ENCODE data around the gene LRPAP1. TPM values are rescaled to one million over a fixed set of nuclear protein-coding genes. Genes with fewer than 3 reads are reported as not detected.

Gene LRPAP1
- total RNA-seq, 5 donors from 2014 or later (not counting 1 experiment from before 2014, with no cell fraction given) = 81.2 to 88.4 (median 81.9) TPM

DNA sequence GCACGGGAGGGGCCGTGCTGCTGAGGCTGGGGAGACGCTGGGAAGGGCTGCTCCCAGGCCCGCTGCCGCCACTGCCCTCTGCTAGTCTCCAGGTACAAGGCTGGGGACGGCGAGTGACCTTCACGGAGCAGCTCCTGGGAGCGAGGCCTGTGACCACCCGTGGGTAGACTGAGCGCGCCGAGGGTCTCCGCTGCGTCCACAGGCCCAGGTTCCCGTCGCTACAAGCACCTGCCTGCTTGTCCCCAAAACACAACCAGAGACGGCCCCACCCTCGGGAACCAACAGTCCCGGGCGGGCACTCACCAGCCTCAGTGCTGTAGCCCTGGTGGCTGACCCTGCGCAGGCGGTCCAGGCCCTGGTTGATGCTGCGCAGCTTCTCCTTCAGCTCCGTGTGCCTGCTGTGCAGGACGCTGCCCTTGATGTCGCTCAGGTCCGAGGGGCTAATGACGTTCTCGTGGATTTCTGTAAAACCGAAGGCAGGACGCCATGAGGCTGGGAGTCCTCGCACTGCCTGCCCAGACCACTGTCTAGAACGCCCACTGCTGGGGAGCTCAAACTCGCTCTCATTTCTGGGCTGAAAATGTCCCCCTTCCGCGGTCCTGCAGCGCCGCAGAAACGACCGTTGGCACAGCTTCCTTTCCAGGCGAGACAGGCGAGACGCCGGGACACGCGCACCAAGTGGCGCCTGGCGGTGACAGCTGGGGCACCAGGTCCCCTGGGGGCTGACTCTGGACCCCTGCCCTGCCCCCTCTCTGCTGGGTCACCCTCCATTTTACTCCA, 14.3 kb downstream of the LRPAP1 start:
- no peak for ATAC-seq (replicated peaks in 1 of 4)

DNA sequence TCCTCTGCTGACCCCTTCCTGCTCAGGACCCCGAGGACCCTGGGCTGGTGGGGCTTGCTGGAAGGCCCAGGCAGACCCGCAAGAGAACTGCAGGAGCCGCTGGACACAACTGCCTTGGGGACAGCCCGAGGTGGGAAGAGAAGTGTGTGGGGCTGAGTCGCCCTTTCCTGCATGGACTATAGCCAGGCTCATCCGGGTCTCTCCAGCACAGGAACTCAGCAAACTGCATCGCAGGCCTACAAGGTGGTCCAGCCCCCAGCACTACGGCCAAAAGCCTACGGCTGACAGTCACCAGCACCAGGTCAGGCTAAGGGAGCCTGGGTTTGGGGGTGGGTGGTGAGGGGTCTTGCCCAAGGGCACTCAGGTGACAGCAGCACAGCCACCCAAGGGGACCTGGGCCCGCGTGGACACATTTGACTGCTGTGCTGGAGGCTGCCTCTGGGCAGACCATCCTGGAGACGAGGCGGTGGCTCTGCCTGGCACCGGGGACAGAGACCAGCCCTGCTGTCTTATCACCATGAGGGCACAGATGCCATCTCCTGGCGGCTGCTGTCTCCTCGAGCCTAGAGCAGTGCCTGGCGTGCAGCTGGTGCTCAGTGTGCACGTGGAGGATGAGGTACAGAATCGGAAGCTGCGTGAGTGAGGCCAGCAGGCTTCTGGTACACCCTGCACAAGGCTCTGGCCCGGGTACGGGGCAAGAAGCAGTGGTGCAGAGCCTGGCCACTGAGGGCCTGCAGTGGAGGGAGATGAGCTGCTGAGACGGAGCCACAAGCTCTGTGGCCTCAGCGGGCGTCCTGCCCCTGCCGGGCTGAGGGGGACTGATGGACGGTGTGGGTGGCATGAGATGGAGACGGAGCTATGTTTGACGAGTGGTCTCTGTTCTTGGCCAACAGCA, 15.1 kb downstream of the LRPAP1 start:
- peaks cover 28 to 87% of the 10 kb centered on the region in 2 donors for H3K36me3 ChIP-seq (ENCODE audit: control insufficient read depth in 2 of 2, extremely low read depth in 1 of 2, insufficient read depth in 1 of 2, low read length in 1 of 2)
- ATAC-seq (replicated peaks in 1 of 4) (no peak), DNase-seq (no peak)
- no peaks in the 10 kb centered on the region for H3K27me3 ChIP-seq (replicated peaks in 1 of 2; ENCODE audit: control insufficient read depth in 2 of 2, extremely low read depth in 1 of 2, insufficient read depth in 2 of 2, low read length in 1 of 2)
- no peak overlapping the region for H3K27ac ChIP-seq (ENCODE audit: low read length)
- no peaks in the 10 kb centered on the region for H3K9me3 ChIP-seq
- Mint-ChIP-seq H3K27ac (no peak overlapping the region), H3K27me3 (no peaks in the 10 kb centered on the region), H3K9me3 (no peaks in the 10 kb centered on the region), H3K4me1 (no peaks in the 10 kb centered on the region), H3K36me3 (peaks cover 46% of the 10 kb centered on the region), H3K4me3 (no peak overlapping the region)
- ChIA-PET POLR2A (no interaction called here), CTCF (no interaction called here)
- 95% methylated on average over 22 of the region's 29 CpGs for WGBS (ENCODE audit: insufficient coverage)
- no peaks in the 10 kb centered on the region for H3K4me1 ChIP-seq (ENCODE audit: control insufficient read depth in 1 of 2, extremely low read depth in 1 of 2, insufficient read depth in 2 of 2, low read length in 2 of 2)
- H3K4me3 ChIP-seq (ENCODE audit: control insufficient read depth in 1 of 2, extremely low read depth in 1 of 2, low read length in 1 of 2) = no peak overlapping the region

More for the DNA sequence above, 14.3 kb downstream of the LRPAP1 start:
- DNase-seq = peak in 1 of 35 experiments; percentile 2
- no peaks in the 10 kb centered on the region for H3K27me3 Mint-ChIP-seq
- Histone ChIP-seq H3K27ac (ENCODE audit: low read length) (no peak overlapping the region), H3K9me3 (no peaks in the 10 kb centered on the region), H3K27me3 (replicated peaks in 1 of 2; ENCODE audit: control insufficient read depth in 2 of 2, extremely low read depth in 1 of 2, insufficient read depth in 2 of 2, low read length in 1 of 2) (no peaks in the 10 kb centered on the region), H3K4me3 (ENCODE audit: control insufficient read depth in 1 of 2, extremely low read depth in 1 of 2, low read length in 1 of 2) (no peak overlapping the region), H3K36me3 (ENCODE audit: control insufficient read depth in 2 of 2, extremely low read depth in 1 of 2, insufficient read depth in 1 of 2, low read length in 1 of 2) (peaks cover 24 to 87% of the 10 kb centered on the region in 2 donors), H3K4me1 (ENCODE audit: control insufficient read depth in 1 of 2, extremely low read depth in 1 of 2, insufficient read depth in 2 of 2, low read length in 2 of 2) (no peaks in the 10 kb centered on the region)
- no peak overlapping the region for H3K27ac Mint-ChIP-seq
- ChIA-PET CTCF (no interaction called here), POLR2A (no interaction called here)
- WGBS (ENCODE audit: insufficient coverage) = 97% methylated on average over 48 of the region's 49 CpGs
- no peaks in the 10 kb centered on the region for H3K9me3 Mint-ChIP-seq
- H3K4me3 Mint-ChIP-seq = no peak overlapping the region
- H3K36me3 Mint-ChIP-seq = peaks cover 37% of the 10 kb centered on the region
- H3K4me1 Mint-ChIP-seq = no peaks in the 10 kb centered on the region

DNA sequence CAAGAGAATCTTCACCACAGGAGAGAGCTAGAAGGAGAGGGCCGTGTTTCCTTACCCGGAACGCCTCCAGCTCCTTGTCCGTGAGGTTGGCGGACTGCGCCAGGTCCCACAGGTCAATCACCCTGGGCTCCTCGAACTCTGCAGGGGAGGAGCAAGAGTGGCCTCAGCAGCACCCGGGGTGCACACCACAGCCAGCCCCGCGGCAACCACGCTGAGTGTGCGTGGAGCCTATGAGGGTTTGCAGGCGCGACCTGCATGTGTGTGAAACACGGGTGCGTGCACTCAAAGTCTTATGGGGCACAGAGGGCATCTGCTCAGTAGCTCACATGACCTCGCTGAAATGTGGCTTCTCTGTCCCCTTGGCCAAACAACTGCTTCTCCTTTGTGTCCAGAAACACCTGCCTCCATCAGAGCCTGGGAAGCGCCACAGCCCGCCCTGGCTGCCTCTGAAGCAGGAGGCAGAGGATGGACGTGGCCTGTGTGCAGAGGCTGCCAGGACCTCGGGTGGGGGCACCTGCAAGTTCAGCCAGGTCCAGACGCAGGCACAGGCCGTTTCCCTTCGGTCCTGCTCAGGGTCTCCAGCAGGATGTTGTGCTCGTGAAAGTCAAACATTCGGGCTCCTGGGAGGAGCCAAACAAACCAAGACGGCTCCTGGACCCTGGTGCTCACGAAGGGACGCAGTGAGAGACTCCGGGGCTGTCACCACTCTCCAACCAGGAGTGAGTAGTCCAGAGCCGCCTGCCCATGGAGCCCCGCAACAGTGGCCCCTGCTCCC, 16.0 kb downstream of the LRPAP1 start:
- ATAC-seq (replicated peaks in 1 of 4) = no peak
- Histone ChIP-seq H3K27ac (ENCODE audit: low read length) (no peak overlapping the region), H3K9me3 (no peaks in the 10 kb centered on the region), H3K4me1 (ENCODE audit: control insufficient read depth in 1 of 2, extremely low read depth in 1 of 2, insufficient read depth in 2 of 2, low read length in 2 of 2) (no peaks in the 10 kb centered on the region), H3K36me3 (ENCODE audit: control insufficient read depth in 2 of 2, extremely low read depth in 1 of 2, insufficient read depth in 1 of 2, low read length in 1 of 2) (peaks cover 30 to 87% of the 10 kb centered on the region in 2 donors), H3K27me3 (replicated peaks in 1 of 2; ENCODE audit: control insufficient read depth in 2 of 2, extremely low read depth in 1 of 2, insufficient read depth in 2 of 2, low read length in 1 of 2) (no peaks in the 10 kb centered on the region), H3K4me3 (ENCODE audit: control insufficient read depth in 1 of 2, extremely low read depth in 1 of 2, low read length in 1 of 2) (no peak overlapping the region)
- Mint-ChIP-seq H3K4me3 (no peak overlapping the region), H3K4me1 (no peaks in the 10 kb centered on the region), H3K36me3 (peaks cover 46% of the 10 kb centered on the region), H3K9me3 (no peaks in the 10 kb centered on the region), H3K27ac (no peak overlapping the region), H3K27me3 (no peaks in the 10 kb centered on the region)
- CTCF ChIA-PET = no interaction called here
- POLR2A ChIA-PET = no interaction called here
- 94% methylated on average over 31 of the region's 32 CpGs for WGBS (ENCODE audit: insufficient coverage)
- no peak for DNase-seq

DNA sequence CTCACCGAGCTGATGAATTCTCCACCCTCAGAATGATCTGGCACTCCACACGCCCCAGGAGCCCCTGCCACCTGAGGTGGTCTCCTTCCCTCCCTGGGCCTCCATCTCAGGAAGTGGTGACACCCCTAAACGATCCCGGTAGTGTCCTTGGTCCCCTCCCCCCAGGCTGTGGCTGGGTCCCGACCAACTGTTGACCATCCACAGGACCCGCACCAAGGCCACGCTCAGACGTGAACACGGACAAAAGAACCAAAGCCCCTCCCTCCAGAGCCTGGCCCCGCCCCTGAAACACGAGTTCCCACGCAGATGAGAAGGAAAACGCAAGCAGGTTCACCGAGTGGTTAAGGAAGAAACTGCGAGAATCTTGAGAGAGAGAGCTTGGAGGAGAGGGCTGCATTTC, 16.6 kb downstream of the LRPAP1 start:
- Mint-ChIP-seq H3K4me3 (no peak overlapping the region), H3K4me1 (no peaks in the 10 kb centered on the region), H3K27ac (no peak overlapping the region), H3K27me3 (no peaks in the 10 kb centered on the region), H3K36me3 (peaks cover 52% of the 10 kb centered on the region), H3K9me3 (no peaks in the 10 kb centered on the region)
- Histone ChIP-seq H3K27me3 (replicated peaks in 1 of 2; ENCODE audit: control insufficient read depth in 2 of 2, extremely low read depth in 1 of 2, insufficient read depth in 2 of 2, low read length in 1 of 2) (no peaks in the 10 kb centered on the region), H3K4me3 (ENCODE audit: control insufficient read depth in 1 of 2, extremely low read depth in 1 of 2, low read length in 1 of 2) (no peak overlapping the region), H3K9me3 (no peaks in the 10 kb centered on the region), H3K36me3 (ENCODE audit: control insufficient read depth in 2 of 2, extremely low read depth in 1 of 2, insufficient read depth in 1 of 2, low read length in 1 of 2) (peaks cover 30 to 87% of the 10 kb centered on the region in 2 donors), H3K4me1 (ENCODE audit: control insufficient read depth in 1 of 2, extremely low read depth in 1 of 2, insufficient read depth in 2 of 2, low read length in 2 of 2) (no peaks in the 10 kb centered on the region), H3K27ac (ENCODE audit: low read length) (no peak overlapping the region)
- ChIA-PET CTCF (no interaction called here), POLR2A (no interaction called here)
- 90% methylated on average over 11 of the region's 15 CpGs for WGBS (ENCODE audit: insufficient coverage)
- ATAC-seq (replicated peaks in 1 of 4) = no peak
- no peak for DNase-seq

DNA sequence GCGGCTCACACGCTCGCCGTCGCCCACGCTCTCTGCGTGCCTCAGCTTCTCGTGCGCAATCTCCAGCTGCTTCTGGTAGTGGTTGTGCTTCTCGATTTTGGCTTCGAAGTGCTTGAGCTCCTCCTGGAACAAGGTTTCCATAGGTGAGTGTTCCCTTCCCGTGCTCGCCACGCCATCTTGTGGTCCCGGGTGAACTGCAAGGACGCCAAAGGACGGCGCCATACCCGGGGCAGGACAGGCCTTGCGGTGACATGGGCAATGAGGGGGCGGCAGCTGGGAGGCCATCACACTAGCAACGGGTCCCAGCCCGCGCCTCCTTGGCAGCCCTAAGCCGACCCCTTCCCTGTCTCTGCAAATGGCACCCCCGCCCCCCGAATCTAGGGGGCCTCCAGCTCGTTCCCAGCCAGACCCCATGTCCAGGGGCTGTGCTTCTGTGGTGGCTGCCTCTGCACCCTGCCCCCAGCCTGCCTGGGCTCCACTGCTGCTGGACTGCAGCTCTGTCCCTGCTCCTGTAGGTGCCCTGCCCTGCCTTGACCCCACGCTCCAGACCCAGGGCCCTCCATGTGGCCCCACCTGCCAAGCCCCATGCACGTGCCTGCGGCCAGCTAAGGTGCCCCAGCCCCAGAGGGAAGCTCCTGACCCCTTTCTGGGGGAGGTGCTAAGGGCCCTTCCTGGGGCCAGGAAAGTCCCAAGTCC, 17.3 kb downstream of the LRPAP1 start:
- ATAC-seq (replicated peaks in 1 of 4) = no peak
- no peak for DNase-seq
- no peaks in the 10 kb centered on the region for H3K4me1 Mint-ChIP-seq
- no peak overlapping the region for H3K27ac Mint-ChIP-seq
- H3K36me3 ChIP-seq (ENCODE audit: control insufficient read depth in 2 of 2, extremely low read depth in 1 of 2, insufficient read depth in 1 of 2, low read length in 1 of 2) = peaks cover 30 to 87% of the 10 kb centered on the region in 2 donors
- H3K27me3 ChIP-seq (replicated peaks in 1 of 2; ENCODE audit: control insufficient read depth in 2 of 2, extremely low read depth in 1 of 2, insufficient read depth in 2 of 2, low read length in 1 of 2) = no peaks in the 10 kb centered on the region
- no peak overlapping the region for H3K4me3 ChIP-seq (ENCODE audit: control insufficient read depth in 1 of 2, extremely low read depth in 1 of 2, low read length in 1 of 2)
- H3K9me3 ChIP-seq = no peaks in the 10 kb centered on the region
- CTCF ChIA-PET = no interaction called here
- no peaks in the 10 kb centered on the region for H3K9me3 Mint-ChIP-seq
- no peak overlapping the region for H3K27ac ChIP-seq (ENCODE audit: low read length)
- 96% methylated on average over 30 of the region's 31 CpGs for WGBS (ENCODE audit: insufficient coverage)
- POLR2A ChIA-PET = no interaction called here
- H3K36me3 Mint-ChIP-seq = peaks cover 59% of the 10 kb centered on the region
- no peaks in the 10 kb centered on the region for H3K27me3 Mint-ChIP-seq
- no peaks in the 10 kb centered on the region for H3K4me1 ChIP-seq (ENCODE audit: control insufficient read depth in 1 of 2, extremely low read depth in 1 of 2, insufficient read depth in 2 of 2, low read length in 2 of 2)
- peak overlapping the region in 1 of 3 donors; percentile 35 for H3K4me3 Mint-ChIP-seq

Data from T-cell (primary cell).